HG03064 (cell line): Measurements from ENCODE around the gene DISC1.
"Not testable (repeated sequence)": the region's sequence is repeated elsewhere in the genome, so short reads cannot be mapped to it uniquely, and the experiment has no call there.

Source experiments
- ATAC-seq: cut with Tn5 transposase; IDR thresholded peaks from one replicate; pipeline ENCODE4 v1.9.1; 2021; ENCODE audit warnings: low read depth; ENCODE audit not compliant: unreplicated experiment

The DISC1 gene

DNA sequence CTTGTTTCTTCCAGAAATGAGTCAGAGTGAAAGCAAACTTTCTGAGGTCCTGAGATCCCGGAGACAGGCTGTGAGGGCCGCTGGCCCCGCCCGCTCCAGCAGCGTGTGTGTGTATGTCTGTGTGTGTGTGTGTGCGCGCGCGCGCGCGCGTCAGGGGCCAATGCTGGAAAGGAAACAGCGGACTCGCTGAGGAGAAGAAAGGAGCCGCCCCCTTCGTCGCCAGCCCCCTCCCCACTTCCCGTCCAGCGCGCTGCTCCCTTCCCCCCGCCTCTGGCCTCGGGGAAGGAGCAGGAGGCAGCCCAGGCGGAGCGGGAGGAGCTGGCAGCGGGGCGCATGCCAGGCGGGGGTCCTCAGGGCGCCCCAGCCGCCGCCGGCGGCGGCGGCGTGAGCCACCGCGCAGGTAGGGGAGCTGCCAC lies at the start of gene DISC1:
Gene DISC1 (plus strand): TSS at position 256 of the 416 bp plus-strand sequence. CDS start 78 bp downstream, at position 334.
- ATAC-seq = peak; percentile 68

DNA sequence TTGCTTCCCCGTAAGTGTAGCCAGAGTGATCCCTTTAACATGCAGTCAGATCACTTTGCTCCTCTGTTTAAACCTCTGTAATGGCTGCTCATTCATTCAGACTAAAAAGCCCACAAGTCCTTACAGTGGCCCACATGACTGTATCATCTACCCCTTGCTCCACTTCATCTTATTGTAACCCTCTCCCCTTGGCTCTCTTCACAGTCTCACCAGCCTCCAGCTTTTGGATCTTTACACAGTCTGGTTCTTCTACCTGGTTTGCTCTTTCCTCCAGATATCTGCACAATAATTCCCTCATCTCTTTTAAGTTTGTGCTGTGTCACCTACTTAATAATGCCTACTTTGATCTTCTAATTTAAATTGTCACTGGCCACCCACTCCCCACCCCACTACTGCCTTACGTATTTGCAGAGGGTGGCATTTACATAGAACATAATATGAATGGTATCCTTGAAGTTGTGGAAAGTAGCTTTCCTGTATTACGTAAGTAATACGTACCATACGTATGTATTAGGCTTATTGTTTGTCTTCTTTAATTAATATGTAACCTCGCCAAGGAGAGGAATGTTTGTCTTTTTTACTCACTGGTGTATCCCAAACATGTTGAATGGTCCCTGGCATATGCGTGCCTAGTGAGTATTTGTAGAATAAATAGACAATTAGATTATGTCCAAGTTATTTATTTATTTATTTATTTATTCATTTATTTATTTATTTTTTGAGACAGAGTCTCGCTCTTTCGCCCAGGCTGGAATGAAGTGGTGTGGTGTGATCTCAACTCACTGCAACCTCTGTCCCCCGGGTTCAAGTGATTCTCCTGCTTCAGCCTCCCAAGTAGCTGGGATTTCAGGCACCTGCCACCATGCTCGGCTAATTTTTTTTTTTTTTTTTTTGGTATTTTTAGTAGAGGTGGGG lies 49.5 kb upstream of the DISC1 start:
- ATAC-seq = no peak

DNA sequence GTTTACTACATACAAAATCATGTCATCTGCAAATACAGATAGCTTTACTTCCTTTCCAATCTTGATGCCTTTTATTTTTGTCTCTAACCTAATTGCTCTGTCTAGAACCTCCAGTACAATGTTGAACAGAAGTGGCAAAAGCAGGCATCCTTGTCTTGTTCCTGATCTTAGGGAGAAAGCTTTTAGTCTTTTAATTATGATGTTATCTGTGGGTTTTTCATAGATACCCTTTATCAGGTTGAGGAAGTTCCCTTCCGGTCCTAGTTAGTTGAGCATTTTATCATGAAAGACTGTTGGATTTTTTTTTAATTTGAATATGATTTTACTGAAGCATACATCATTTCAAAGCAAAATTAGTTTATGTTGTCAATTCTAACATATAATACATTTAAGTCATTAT lies 45.7 kb upstream of the DISC1 start:
- no peak for ATAC-seq

DNA sequence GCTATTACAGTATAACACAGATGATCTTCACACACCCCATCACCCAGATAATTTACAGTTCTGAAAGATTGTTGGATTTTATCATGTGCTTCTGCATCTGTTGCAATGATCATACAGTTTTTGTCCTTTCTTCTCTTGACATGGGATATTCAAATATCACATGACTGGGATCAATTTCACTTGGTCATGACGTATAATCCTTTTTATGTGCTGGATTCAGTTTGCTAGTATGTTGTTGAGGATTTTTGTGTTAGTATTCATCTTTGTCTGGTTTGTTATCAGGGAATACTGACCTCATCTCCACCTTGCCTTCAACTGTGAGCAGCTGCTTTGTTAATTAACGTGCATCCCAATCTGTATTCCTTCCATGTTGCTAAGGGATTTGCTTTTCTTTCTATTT lies 44.7 kb upstream of the DISC1 start:
- no peak for ATAC-seq

DNA sequence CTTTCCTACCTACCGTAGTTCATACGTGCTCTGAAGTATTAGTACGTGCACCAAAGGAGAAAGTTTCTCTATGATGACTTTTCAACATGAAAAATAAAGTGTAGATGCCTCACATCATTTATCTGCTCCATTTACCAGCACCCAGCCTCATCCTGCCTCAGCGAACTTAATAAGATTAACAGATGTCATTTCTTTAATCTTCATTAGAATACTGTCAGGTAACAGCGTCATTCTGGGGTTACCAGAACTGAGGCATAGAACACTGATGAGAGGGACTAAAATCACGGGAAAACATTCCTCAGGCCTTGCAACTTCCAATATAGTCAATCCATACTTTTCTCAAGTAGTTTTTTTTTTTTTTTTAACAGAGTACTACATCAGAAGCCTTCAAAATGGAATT lies 43.2 kb upstream of the DISC1 start:
- no peak for ATAC-seq

DNA sequence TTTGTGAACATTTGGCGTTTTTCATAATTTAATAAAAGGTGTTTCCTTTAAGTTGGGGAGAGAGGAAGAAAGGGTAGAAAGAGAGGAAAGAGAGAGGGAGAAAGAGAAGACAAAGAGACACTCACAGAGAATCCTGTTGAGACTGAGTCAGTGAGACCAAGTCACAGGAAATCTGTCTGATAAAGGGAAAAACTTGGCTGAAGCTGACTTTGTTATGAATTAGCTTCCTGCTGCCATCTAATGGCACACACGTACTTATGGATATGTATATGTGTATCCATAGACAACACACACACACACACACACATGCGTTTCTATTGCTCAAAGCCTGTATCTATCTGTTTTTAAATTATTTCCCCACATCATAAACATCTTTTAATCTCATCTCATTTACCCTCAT lies 42.5 kb upstream of the DISC1 start:
- no peak for ATAC-seq

DNA sequence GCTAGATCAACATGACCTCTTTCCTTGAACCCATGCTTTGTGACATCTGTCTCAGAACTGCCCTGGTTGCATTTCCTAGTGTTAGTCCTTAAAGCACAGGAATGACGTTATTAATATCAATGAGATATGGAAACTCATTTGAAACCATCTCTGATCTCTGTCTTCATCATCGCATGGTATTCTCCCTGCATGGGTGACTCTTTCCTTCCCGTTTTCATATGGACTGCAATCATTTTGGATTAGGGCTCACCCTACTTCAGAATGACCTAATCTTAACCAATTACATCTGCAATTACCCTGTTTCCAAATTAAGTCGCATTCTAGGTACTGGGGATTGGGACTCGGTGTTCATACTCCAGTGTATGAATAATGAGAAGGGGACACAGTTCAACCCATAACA lies 41.7 kb upstream of the DISC1 start:
- ATAC-seq = no peak

DNA sequence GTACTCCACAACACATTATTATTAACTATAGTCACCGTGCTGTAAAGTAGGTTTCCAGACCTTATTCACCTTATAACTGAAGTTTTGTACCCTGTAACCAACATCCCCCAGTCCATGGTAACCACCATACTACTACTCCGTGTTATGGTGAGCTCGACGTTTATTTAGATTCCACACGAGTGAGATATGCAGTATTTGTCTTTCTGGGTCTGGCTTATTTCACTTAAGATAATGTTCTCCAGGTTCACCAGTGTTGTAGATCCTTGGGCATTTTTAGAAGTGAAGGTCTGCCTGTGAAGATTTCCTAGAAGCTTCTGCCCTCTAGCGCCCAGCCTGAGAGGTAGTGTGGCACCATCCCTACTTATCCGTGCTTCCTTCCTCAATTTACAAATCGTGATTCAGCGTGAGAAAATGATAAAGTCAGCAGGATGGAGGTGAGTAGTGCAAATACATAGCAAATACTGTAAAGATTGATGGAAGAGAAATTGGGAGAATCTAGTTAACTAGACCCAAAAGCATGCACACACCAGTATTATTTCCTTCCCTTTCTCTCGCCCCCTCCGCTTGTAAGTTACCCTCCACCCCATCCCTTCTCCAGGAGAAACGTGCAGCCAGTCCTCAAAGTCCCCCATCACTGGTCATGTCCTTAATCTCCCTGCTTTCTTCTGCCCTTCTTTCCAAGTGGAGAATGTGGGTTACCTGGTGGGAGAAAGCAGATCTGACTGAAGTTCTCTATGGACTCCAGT lies 36.0 kb upstream of the DISC1 start:
- no peak for ATAC-seq

DNA sequence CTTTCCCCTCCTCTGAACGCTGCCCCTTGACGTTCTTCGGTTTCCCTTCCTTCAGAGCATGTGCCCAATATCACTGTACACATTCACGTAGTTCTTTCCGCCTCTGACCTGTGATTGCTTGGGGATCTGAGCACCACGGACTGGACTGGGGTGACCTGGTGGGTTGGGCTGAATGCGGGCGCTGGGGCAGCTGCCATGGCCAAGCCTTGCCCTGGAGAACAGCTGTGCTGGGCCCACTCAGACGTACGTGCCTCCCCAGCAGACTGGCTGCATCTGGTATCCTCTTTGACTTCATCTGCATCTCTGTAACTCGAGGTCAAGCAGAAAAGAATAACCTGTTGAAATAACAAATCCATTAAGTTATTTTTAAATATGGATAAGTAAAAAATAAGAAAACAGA lies 35.1 kb upstream of the DISC1 start:
- ATAC-seq = no peak

DNA sequence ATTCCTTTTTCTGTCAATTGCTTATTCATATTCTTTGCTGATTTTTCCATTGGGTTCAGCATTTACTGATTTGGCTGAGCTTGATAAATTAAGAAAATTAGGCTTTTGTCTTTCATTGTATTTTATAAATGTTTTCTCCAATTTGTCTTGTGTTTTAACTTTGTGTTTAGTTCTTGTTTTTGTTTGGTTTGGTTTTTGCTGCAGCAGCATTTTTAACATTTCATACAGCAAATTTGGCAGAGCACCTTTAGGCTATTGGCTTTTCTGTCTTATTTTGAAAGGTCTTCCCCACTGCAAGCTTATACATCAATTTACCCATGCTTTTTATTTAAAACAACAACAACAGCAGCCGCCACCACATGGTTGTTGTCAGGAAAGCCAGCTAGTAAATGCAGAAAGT lies 33.8 kb upstream of the DISC1 start:
- ATAC-seq = no peak

DNA sequence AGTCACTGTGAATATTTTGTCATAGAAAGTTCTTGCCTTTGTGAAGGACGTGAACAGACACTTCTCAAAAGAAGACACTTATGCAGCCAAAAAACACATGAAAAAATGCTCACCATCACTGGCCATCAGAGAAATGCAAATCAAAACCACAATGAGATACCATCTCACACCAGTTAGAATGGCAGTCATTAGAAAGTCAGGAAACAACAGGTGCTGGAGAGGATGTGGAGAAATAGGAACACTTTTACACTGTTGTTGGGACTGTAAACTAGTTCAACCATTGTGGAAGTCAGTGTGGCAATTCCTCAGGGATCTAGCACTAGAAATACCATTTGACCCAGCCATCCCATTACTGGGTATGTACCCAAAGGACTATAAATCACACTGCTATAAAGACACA lies 33.3 kb upstream of the DISC1 start:
- ATAC-seq = not testable (repeated sequence)

DNA sequence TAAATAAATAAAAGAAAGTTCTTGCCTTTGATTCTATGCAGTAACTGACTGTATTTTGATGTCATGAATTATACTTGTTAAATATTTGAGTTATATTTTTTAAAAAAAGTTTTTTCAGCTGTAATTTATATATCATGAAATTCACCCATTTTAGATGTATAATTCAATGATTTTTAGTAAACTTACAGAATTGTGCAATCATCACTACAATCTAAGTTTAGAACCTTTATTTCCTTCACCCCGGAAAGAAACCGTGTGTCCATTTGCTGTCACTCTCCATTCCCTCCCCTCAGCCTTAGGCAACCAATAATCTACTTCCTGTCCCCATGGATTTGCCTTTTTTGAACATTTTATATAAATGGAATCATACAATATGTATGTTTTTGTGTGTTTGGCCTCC lies 32.5 kb upstream of the DISC1 start:
- ATAC-seq = no peak

DNA sequence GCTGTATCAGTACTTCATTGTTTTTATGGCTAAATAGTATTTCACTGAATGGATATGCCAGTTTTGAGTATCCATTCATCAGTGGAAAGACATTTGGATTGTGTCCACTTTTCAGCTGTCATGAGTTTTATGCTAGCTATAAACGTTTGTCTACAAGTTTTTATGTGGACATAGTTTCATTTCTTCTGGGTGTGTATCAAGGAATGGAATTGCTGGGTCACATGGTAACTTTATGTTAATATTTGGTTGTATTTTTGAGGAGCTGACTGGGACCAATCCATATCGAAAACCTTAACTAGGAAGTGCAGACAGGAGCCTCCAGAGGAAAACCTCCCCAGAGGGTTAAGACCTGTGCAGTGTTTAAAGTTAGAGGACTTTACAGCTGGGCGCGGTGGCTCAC lies 31.8 kb upstream of the DISC1 start:
- ATAC-seq = no peak

DNA sequence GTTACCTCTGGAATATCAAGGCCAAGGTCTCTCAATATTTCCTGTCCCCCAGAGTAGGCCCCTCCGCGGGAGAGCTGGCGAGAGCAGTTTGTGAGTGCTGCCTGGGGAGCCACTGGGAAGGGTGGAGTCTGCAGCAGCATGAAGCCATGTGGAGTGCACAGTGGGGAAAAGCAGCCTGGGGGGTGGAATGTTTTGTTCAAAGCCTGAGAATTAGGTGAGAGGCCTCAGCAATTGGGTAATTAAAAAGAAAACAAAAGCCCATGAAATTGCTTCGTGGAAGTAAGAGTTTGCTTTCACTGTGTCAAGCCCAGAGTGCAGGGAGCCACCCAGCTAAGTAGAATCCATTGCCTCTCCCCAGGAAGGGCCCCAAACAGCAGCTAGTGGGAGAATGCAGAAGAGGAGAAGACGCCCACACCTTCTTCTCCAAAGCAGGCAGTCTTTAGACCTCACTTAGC lies 30.2 kb upstream of the DISC1 start:
- ATAC-seq = no peak

DNA sequence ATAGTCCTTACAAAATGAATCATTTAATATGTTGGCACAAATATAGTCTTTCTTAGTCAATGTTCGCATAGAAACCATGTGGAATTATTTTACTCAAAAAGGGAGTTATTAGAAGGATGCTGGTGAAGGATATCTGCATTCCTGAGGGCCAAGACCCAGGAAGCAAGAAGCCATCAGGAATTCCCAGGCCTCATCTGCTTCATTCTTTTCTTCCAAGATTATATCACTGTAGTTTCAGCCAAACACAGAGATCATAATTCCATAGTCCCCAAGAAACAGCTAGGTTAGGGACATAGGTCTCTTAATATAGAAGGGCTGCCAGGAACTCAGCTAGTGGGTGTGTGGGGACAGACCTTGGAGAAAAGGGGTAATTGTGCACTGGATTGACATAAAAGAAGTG lies 28.6 kb upstream of the DISC1 start:
- ATAC-seq = no peak

DNA sequence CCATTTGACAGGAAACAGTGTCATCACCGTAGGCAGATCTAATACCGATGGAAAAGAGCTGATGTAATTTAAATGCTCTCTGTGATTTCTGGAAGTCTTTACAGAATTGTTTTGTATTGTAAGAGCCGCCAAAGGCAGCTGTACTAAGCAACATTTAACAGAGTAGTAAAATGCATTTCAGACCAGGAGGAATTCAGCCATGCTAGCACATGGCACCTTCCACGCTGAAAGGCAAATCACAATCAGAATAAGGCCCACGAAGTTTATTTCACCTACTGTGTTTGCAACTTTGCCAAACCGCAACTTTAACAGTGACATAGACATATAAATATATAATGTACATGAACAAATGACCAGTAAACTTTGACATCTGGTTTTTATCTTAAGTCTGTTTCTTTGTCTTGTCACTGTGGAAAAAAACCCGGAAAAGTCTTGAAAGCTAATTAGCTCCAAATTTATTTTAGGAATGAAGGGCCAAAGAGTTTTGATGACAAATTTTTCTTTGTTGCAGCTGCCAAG lies 26.1 kb upstream of the DISC1 start:
- no peak for ATAC-seq

DNA sequence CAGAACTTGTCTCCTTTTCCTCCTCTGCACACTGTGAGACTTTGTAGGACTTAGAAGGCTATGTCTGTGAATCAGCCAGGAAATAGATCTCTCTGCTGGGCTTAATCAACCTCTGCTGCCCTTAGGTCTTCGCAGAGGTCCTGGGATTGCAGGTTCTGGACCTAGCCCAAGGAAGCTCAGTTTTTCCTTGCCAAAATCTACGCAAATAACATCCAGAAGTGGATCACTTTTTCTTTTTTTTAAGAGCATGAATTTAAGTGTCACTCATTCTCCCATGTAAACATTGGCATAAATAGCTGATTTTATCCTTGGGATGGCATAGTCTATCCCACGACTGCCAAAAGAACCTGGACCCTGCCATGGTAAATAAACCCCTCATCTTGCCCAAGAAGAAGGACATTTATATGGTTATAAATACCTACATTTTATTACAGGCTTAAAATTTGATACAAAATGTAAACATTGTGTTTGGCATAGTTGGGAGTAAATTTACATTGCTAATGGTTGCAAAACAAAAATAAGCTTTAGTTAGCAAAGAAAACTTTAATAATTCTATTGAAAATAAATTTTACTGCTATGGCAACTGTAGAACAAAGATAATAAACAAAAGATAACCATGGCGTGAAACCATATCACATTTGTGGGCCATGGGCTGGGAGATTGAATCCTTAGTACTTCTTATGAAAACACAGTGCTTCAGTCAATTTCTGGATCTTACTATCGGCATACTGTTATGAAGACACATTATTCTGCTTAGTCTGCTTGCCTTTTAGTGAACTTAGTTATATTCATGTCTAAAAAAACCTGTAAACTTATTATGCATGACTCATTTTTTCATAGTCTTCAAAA lies 24.5 kb upstream of the DISC1 start:
- no peak for ATAC-seq

DNA sequence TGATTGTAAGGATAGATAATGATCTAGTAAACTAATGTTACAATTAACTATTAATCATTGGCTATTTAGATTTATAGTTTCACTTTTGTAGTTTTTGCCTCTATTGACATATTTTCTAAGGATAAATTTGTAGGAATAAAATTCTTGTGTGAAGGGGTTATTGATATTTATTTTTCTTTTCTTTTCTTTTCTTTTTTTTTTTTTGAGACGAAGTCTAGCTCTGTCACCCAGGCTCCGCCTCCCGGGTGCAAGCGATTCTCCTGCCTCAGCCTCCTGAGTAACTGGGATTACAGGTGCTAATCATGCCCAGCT lies 24.0 kb upstream of the DISC1 start:
- ATAC-seq = no peak

DNA sequence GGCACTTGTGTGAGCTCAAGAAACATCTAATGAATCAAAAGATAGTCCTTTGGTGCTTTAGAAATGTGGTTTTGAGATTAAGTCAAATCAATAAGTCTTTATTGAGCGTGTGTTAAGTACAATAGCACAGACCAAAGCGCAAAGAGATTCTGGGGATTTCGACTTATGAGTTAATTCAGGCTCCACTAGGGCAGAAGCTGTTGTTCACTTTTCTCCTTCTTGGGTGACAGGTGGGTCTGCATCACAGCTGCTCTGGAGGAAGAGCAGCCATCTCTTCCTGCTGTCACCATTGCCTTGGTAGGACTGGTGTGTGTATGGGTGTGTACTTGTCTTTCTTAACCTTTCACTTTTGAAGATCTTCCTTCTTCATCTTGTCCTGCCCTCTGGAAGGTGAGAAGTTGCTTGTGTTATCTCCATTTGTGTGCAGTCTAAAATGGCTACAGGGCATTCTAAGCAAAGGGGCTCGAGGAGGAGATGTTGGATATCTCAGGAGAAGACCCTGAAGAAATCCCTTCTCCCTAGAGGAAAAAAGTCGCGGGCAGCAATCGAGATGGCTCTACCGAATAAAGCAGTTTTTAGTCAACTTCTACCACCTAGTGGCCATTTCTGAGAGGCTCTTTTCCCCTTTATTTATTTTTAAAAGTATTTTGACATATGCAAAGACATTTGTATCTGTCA lies 22.9 kb upstream of the DISC1 start:
- peak; percentile 74 for ATAC-seq

DNA sequence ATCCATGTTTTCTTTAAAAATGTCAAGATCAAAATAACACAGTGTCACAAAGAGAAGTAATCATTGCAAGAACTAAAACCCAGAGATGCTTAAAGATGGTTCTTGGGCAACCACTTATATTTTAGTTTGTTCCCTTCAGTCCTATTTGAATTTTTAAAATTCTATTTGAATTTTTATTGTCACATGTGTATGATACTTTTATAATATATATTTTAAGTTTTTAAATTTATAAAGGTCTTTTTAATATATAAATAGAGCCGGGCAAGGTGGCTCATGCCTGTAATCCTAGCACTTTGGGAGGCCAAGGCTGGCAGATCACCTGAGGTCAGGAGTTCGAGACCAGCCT lies 22.3 kb upstream of the DISC1 start:
- ATAC-seq = no peak
